IMR-90 (cell line): Measurements from ENCODE around the gene GPSM1. TPM values are rescaled to one million over a fixed set of nuclear protein-coding genes. Genes with fewer than 3 reads are reported as not detected.
"Not testable (repeated sequence)": the region's sequence is repeated elsewhere in the genome, so short reads cannot be mapped to it uniquely, and the experiment has no call there.

ENCODE experiments used
- ATAC-seq: fragments of 200-7000 bp; cut with Tn5 transposase; 2 replicates; pipeline ENCODE4 v1.9.1; 2020; ENCODE audit warnings: low read depth, mild to moderate bottlenecking, moderate library complexity
- BruUV-seq: library from RNA; stranded (reverse); fragments of 400-500 nt; replicated peaks from 2 replicates; lab custom pipeline; 2021; lab: Mats Ljungman, UMichigan
- CTCF ChIA-PET: fragments of 300-600 bp; formaldehyde crosslinking; extraction: SDS; loops from one replicate; lab custom pipeline; 2021; ENCODE audit warnings: antibody characterized with exemption; lab: Yijun Ruan, JAX
- POLR2A ChIA-PET: fragments of 300-600 bp; sonication (Branson Sonifier 250); formaldehyde crosslinking; loops from one replicate; lab custom pipeline; 2022; ENCODE audit warnings: antibody characterized with exemption; ENCODE audit not compliant: unreplicated experiment; lab: Charles Lee
- DNase-seq: peaks from one replicate; pipeline ENCODE4 v3.0.0; 2013
- H2AFZ ChIP-seq: replicated peaks from 2 replicates; pipeline ENCODE3; 2013; ENCODE audit warnings: low read length, mild to moderate bottlenecking; ENCODE audit not compliant: poor library complexity
- H2AK5ac ChIP-seq: 2 replicates; pipeline ENCODE4 v1.6.1; 2013; ENCODE audit warnings: low read depth, low read length, inconsistent platforms
- H2AK9ac ChIP-seq: replicated peaks from 2 replicates; pipeline ENCODE3; 2013; ENCODE audit warnings: mild to moderate bottlenecking, low read depth, low read length, moderate library complexity; ENCODE audit not compliant: poor library complexity
- H2BK120ac ChIP-seq: 2 replicates; pipeline ENCODE4 v1.6.1; 2013; ENCODE audit warnings: low read depth, low read length, inconsistent platforms
- H2BK15ac ChIP-seq: 3 replicates; pipeline ENCODE4 v1.6.1; 2013; ENCODE audit warnings: low read depth, low read length, inconsistent platforms
- H2BK20ac ChIP-seq: 2 replicates; pipeline ENCODE4 v1.6.1; 2013; ENCODE audit warnings: low read depth, mild to moderate bottlenecking, inconsistent platforms, low read length, moderate library complexity
- H2BK5ac ChIP-seq: 2 replicates; pipeline ENCODE4 v1.6.1; 2013; ENCODE audit warnings: mild to moderate bottlenecking, low read depth, low read length, inconsistent platforms; ENCODE audit not compliant: poor library complexity, severe bottlenecking
- H3K14ac ChIP-seq: replicated peaks from 2 replicates; pipeline ENCODE4 v1.6.1; 2013; ENCODE audit warnings: low read depth, low read length, inconsistent platforms
- H3K18ac ChIP-seq: 2 replicates; pipeline ENCODE4 v1.6.1; 2013; ENCODE audit warnings: low read depth, low read length, control low read depth
- H3K23ac ChIP-seq: 2 replicates; pipeline ENCODE4 v1.6.1; 2013; ENCODE audit warnings: low read depth, low read length, inconsistent platforms
- H3K27ac ChIP-seq: 2 replicates; pipeline ENCODE4 v1.5.1; 2013; ENCODE audit warnings: mild to moderate bottlenecking, control low read depth, low read length; ENCODE audit not compliant: insufficient read depth
- H3K27me3 ChIP-seq: 2 replicates; pipeline ENCODE4 v1.6.1; 2013; ENCODE audit warnings: low read length; ENCODE audit not compliant: control insufficient read depth, insufficient read depth
- H3K36me3 ChIP-seq: 2 replicates; pipeline ENCODE4 v1.6.1; 2013; ENCODE audit warnings: low read length, mixed read lengths; ENCODE audit not compliant: control insufficient read depth, insufficient read depth
- H3K4ac ChIP-seq: 2 replicates; pipeline ENCODE4 v1.6.1; 2013; ENCODE audit warnings: low read depth, low read length, inconsistent platforms
- H3K4me1 ChIP-seq: 2 replicates; pipeline ENCODE4 v1.6.1; 2013; ENCODE audit warnings: low read length, mixed read lengths; ENCODE audit not compliant: control insufficient read depth, insufficient read depth
- H3K4me2 ChIP-seq: 2 replicates; pipeline ENCODE4 v1.6.1; 2013; ENCODE audit warnings: low read depth, mild to moderate bottlenecking, control low read depth, low read length, moderate library complexity
- H3K4me3 ChIP-seq: 2 replicates; pipeline ENCODE4 v1.5.1; 2013; ENCODE audit warnings: low read depth, mild to moderate bottlenecking, control low read depth, low read length, moderate library complexity; ENCODE audit not compliant: insufficient read depth
- H3K56ac ChIP-seq: 2 replicates; pipeline ENCODE4 v1.6.1; 2013; ENCODE audit warnings: low read length, inconsistent platforms; ENCODE audit not compliant: insufficient read depth; ENCODE audit errors: extremely low read depth
- H3K79me1 ChIP-seq, 2 experiments: 2 replicates each; pipeline ENCODE4 v1.6.1; 2013; ENCODE audit warnings: low read length in 2 of 2, inconsistent platforms in 1 of 2, low read depth in 1 of 2
- H3K9ac ChIP-seq: 2 replicates; pipeline ENCODE4 v1.6.1; 2013; ENCODE audit warnings: low read depth, low read length, control low read depth
- H3K9me1 ChIP-seq: 2 replicates; pipeline ENCODE4 v1.6.1; 2013; ENCODE audit warnings: low read length, inconsistent platforms; ENCODE audit not compliant: insufficient read depth
- H3K9me3 ChIP-seq: 2 replicates; pipeline ENCODE4 v1.6.1; 2013; ENCODE audit warnings: low read length; ENCODE audit not compliant: control insufficient read depth, insufficient read depth
- H4K20me1 ChIP-seq: 2 replicates; pipeline ENCODE4 v1.6.1; 2013; ENCODE audit warnings: low read length, inconsistent platforms; ENCODE audit not compliant: insufficient read depth
- H4K5ac ChIP-seq: 2 replicates; pipeline ENCODE4 v1.6.1; 2013; ENCODE audit warnings: mild to moderate bottlenecking, low read depth, low read length, control low read depth
- H4K8ac ChIP-seq, 2 experiments: 2 replicates each; pipeline ENCODE4 v1.6.1; 2013; ENCODE audit warnings: low read depth in 2 of 2, low read length in 2 of 2, control low read depth in 1 of 2, inconsistent platforms in 1 of 2
- H4K91ac ChIP-seq: 2 replicates; pipeline ENCODE4 v1.6.1; 2013; ENCODE audit warnings: low read depth, low read length, inconsistent platforms; ENCODE audit not compliant: insufficient read depth
- WGBS, 2 experiments: methylation state at CpG; one replicate each; pipeline versions ENCODE4 v1.1.5 to v1.1.7; 2013; ENCODE audit warnings: missing lambda C conversion rate in 2 of 2; ENCODE audit not compliant: insufficient read length in 1 of 2; ENCODE audit errors: extremely low coverage in 2 of 2; 5-methylcytosine and 5-hydroxymethylcytosine counted together
- dilution Hi-C: fragments of 300-500 bp; cut with HindIII; formaldehyde crosslinking; loops from one replicate; pipeline ENCODE4 v1.14.3; 2018; ENCODE audit warnings: low sequenced_read_pairs; ENCODE audit not compliant: unreplicated experiment
- in situ Hi-C: fragments of 300-500 bp; cut with MboI; formaldehyde crosslinking; loops from 3 replicates; pipeline ENCODE4 v1.14.3; 2019; ENCODE audit warnings: low sequenced_read_pairs, inconsistent platforms, mixed read lengths
- intact Hi-C: fragments of 100-400 bp; cut with micrococcal nuclease; formaldehyde crosslinking; loops from 2 replicates; pipeline ENCODE4 v1.10.0; 2022
- polyA plus RNA-seq, 3 experiments: library from polyadenylated mRNA; depleted of rRNA; stranded (reverse); fragments of >200 nt; gene quantifications; 2 replicates each; pipeline ENCODE4 v1.2.3, GENCODE V29; 2012; ENCODE audit warnings: low replicate concordance in 1 of 3
- total RNA-seq: library from RNA; depleted of rRNA; stranded (reverse); fragments of >200 nt; gene quantifications from 2 replicates; pipeline ENCODE4 v1.2.3, GENCODE V29; 2012

GPSM1 gene
- total and polyA plus RNA-seq, 2 of the 4 experiments (the other 2 are of a cell fraction): 28.7 to 71.2 TPM

- CTCF ChIA-PET, H3K27me3 ChIP-seq, H3K9ac ChIP-seq, H2BK5ac ChIP-seq, H3K4me2 ChIP-seq, H2BK20ac ChIP-seq, H2BK120ac ChIP-seq, H2BK15ac ChIP-seq, H4K8ac ChIP-seq, DNase-seq, ATAC-seq, POLR2A ChIA-PET, H2AK9ac ChIP-seq, H3K4me3 ChIP-seq, H2AFZ ChIP-seq, intact Hi-C loops, H3K23ac ChIP-seq, dilution Hi-C loops, H3K18ac ChIP-seq, H3K9me3 ChIP-seq, in situ Hi-C loops, H3K9me1 ChIP-seq, H4K91ac ChIP-seq, H2AK5ac ChIP-seq, H3K27ac ChIP-seq, H3K4ac ChIP-seq, BruUV-seq, H3K56ac ChIP-seq, H4K5ac ChIP-seq, H3K14ac ChIP-seq: not testable (repeated sequence)
- H4K20me1 ChIP-seq: peaks cover 21% of the 10 kb centered on the region
- peaks cover 39% of the 10 kb centered on the region for H3K36me3 ChIP-seq
- 95% methylated on average over 15 of the region's 28 CpGs; no CpG with 5 or more reads in 1 of the 2 experiments for whole genome bisulfite sequencing, 2 experiments
- peaks cover 12% of the 10 kb centered on the region for H3K4me1 ChIP-seq
- H3K79me1 ChIP-seq: peaks cover 9 to 38% of the 10 kb centered on the region in 2 experiments
These were observed 79.7 kb downstream of the GPSM1 start for GRCh38 chr9:136407061-136407460.
